ENCODE data around the gene CDH4. TPM values are rescaled to one million over a fixed set of nuclear protein-coding genes. Genes with fewer than 3 reads are reported as not detected.
A peak's percentile ranks its signal among the peaks of the same experiment; 100 is the strongest.

The CDH4 gene
- total and polyA plus RNA-seq, 2 of the 13 experiments (the other 11 are each of a cell fraction or from before 2014, with no cell fraction given), result not detected

GRCh38 chr20:61937963-61938838 lies 686.1 kb downstream of the CDH4 start:
- Histone ChIP-seq H3K27ac (ENCODE audit: extremely low read length, insufficient read depth, low read length) (no peak overlapping the region), H3K36me3 (replicated peaks in 1 of 2; ENCODE audit: control insufficient read depth in 1 of 2, insufficient read depth in 2 of 2, low read length in 2 of 2) (no peaks in the 10 kb centered on the region), H3K9ac (ENCODE audit: insufficient read depth, low read depth, low read length) (no peak overlapping the region), H2AFZ (ENCODE audit: low read length) (no peak overlapping the region), H3K4me3 (replicated peaks in 1 of 3; ENCODE audit: insufficient read depth in 1 of 3, low read depth in 2 of 3, low read length in 3 of 3) (no peak overlapping the region), H4K20me1 (ENCODE audit: insufficient read depth, low read length) (no peaks in the 10 kb centered on the region; the same call in 1 of the 2 replicates), H3K79me2 (ENCODE audit: insufficient read depth, low read length) (no peaks in the 10 kb centered on the region), H3K9me3 (ENCODE audit: low read length) (no peaks in the 10 kb centered on the region), H3K4me1 (ENCODE audit: insufficient read depth, low read length) (no peaks in the 10 kb centered on the region), H3K27me3 (ENCODE audit: control insufficient read depth in 1 of 2, insufficient read depth in 2 of 2, low read length in 2 of 2) (peaks cover 24 to 48% of the 10 kb centered on the region in 2 experiments), H3K4me2 (ENCODE audit: low read depth, low read length) (no peak overlapping the region)
- ChIA-PET POLR2A (no interaction called here), CTCF (ENCODE audit: low intra/inter-chr PET ratio, low total read pairs) (no interaction called here)
- FAIRE-seq (no peak), DNase-seq (ENCODE audit: low spot score) (no peak), ATAC-seq (peak; percentile 12)
- BruUV-seq (replicated peaks), result no TSS peak
- 24% methylated on average over 13 of the region's 31 CpGs for WGBS (ENCODE audit: low lambda C conversion rate)
- intact Hi-C loops (cut with micrococcal nuclease; ENCODE audit: unreplicated experiment) (no loop called here), in situ Hi-C loops (cut with HindIII; ENCODE audit: extremely low pct_ligation_motif_present, low pct_unique_long_range_greater_than_20kb) (no loop called here)
- TF ChIP-seq PAXIP1 (CRISPR knock-in tag; conservative IDR thresholded peaks at IDR 0.05) (no peak), MAFG (CRISPR knock-in tag; IDR thresholded peaks at IDR 0.05) (no peak), EZH2 (conservative IDR thresholded peaks at IDR 0.05; ENCODE audit: low read depth, low read length) (0 out of 2 replicates have a peak, but pooled peaks have one; percentile 43), HOXD1 (CRISPR knock-in tag; IDR thresholded peaks at IDR 0.05) (no peak), XRCC5 (optimal IDR thresholded peaks at IDR 0.05; ENCODE audit: low read length) (no peak), ARID2 (CRISPR knock-in tag; IDR thresholded peaks at IDR 0.05; ENCODE audit: borderline replicate concordance) (no peak), HMGA1 (CRISPR knock-in tag; conservative IDR thresholded peaks at IDR 0.05) (no peak), HMG20A (CRISPR knock-in tag; IDR thresholded peaks at IDR 0.05; ENCODE audit: borderline replicate concordance) (no peak), MXD3 (CRISPR knock-in tag; IDR thresholded peaks at IDR 0.05) (no peak)
- TF ChIP-seq, protein P1, sequence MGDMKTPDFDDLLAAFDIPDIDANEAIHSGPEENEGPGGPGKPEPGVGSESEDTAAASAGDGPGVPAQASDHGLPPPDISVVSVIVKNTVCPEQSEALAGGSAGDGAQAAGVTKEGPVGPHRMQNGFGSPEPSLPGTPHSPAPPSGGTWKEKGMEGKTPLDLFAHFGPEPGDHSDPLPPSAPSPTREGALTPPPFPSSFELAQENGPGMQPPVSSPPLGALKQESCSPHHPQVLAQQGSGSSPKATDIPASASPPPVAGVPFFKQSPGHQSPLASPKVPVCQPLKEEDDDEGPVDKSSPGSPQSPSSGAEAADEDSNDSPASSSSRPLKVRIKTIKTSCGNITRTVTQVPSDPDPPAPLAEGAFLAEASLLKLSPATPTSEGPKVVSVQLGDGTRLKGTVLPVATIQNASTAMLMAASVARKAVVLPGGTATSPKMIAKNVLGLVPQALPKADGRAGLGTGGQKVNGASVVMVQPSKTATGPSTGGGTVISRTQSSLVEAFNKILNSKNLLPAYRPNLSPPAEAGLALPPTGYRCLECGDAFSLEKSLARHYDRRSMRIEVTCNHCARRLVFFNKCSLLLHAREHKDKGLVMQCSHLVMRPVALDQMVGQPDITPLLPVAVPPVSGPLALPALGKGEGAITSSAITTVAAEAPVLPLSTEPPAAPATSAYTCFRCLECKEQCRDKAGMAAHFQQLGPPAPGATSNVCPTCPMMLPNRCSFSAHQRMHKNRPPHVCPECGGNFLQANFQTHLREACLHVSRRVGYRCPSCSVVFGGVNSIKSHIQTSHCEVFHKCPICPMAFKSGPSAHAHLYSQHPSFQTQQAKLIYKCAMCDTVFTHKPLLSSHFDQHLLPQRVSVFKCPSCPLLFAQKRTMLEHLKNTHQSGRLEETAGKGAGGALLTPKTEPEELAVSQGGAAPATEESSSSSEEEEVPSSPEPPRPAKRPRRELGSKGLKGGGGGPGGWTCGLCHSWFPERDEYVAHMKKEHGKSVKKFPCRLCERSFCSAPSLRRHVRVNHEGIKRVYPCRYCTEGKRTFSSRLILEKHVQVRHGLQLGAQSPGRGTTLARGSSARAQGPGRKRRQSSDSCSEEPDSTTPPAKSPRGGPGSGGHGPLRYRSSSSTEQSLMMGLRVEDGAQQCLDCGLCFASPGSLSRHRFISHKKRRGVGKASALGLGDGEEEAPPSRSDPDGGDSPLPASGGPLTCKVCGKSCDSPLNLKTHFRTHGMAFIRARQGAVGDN (CRISPR knock-in tag; IDR thresholded peaks at IDR 0.05), result peak; percentile 17; the same call in 1 of the 2 replicates
- TF ChIP-seq, protein P2, sequence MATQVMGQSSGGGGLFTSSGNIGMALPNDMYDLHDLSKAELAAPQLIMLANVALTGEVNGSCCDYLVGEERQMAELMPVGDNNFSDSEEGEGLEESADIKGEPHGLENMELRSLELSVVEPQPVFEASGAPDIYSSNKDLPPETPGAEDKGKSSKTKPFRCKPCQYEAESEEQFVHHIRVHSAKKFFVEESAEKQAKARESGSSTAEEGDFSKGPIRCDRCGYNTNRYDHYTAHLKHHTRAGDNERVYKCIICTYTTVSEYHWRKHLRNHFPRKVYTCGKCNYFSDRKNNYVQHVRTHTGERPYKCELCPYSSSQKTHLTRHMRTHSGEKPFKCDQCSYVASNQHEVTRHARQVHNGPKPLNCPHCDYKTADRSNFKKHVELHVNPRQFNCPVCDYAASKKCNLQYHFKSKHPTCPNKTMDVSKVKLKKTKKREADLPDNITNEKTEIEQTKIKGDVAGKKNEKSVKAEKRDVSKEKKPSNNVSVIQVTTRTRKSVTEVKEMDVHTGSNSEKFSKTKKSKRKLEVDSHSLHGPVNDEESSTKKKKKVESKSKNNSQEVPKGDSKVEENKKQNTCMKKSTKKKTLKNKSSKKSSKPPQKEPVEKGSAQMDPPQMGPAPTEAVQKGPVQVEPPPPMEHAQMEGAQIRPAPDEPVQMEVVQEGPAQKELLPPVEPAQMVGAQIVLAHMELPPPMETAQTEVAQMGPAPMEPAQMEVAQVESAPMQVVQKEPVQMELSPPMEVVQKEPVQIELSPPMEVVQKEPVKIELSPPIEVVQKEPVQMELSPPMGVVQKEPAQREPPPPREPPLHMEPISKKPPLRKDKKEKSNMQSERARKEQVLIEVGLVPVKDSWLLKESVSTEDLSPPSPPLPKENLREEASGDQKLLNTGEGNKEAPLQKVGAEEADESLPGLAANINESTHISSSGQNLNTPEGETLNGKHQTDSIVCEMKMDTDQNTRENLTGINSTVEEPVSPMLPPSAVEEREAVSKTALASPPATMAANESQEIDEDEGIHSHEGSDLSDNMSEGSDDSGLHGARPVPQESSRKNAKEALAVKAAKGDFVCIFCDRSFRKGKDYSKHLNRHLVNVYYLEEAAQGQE (IDR thresholded peaks at IDR 0.05; ENCODE audit: borderline replicate concordance in 1 of 2, low read depth in 1 of 2, low read length in 2 of 2), result no peak

Measured in HepG2 (cell line).